ENCODE measurements around the gene TBC1D10A.

- TF ChIP-seq CTCF (conservative IDR thresholded peaks at IDR 0.05 in 1 of 2, IDR thresholded peaks at IDR 0.05 in 1 of 2; ENCODE audit: extremely low read depth in 1 of 2, insufficient read depth in 1 of 2, low read depth in 1 of 2, low read length in 2 of 2) (no peak), EZH2 (IDR thresholded peaks at IDR 0.05; ENCODE audit: borderline replicate concordance, low read length) (no peak)
These were observed 79.2 kb downstream of the TBC1D10A start for GRCh38 chr22:30247561-30247960.

Data from mammary epithelial cell (primary cell).